GM12892 (cell line): ENCODE results near the gene BTBD17.

Experiments
- POLR2A ChIP-seq: IDR thresholded peaks from 2 replicates; pipeline ENCODE4 v1.6.1; 2011; ENCODE audit warnings: low read depth, low read length, control low read depth
- POLR2AphosphoS5 ChIP-seq: IDR thresholded peaks from 2 replicates; pipeline ENCODE4 v1.6.1; 2011; ENCODE audit warnings: low read depth, low read length, control low read depth
- TAF1 ChIP-seq: IDR thresholded peaks from 2 replicates; pipeline ENCODE4 v1.6.1; 2011; ENCODE audit warnings: low read depth, mild to moderate bottlenecking, control low read depth, low read length, borderline replicate concordance

DNA sequence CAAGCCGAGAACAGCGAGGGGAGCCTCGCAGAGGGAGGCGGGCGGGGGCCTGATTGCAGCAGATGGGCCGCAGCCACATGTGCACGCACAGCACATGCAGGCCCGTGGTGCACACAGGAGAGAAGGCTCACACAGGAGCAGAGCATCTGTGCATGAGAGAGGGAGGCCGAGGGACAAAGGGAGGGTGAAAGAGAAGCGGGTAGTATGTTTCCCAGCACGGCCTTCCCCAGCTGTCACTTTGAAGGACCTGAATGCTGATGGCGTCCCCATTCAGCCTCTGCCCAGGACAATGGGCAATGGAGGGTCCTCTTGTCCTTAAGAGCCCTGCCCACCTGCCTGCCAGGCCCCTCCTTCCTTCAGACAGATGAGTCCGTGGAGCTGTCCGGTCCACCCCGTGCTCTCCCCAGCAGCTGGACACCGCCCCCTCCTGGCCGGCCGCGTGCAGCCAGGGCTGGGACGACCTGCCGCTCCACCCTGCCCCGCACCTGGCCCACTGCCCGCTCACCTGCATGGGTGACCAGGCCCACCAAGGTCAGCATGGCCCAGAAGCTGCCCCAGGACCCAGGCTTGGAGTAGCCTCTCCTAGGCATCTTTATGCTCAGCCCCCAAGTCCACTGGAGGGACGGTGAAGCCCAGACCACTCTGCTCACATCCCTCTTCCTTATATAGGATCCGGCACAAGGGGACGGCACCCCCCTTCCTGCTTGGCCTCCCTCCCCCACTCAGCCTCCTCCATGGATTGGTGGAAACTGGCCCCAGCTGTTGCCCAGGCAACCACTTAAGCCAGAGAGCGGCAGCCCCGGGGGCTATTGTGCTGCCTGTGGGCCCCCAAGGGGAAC is at the start of gene BTBD17:
- TF ChIP-seq POLR2AphosphoS5 (no peak), TAF1 (no peak), POLR2A (no peak)
